HG03066 (cell line): Measurements from ENCODE around the gene FAM174C.
"Not testable (repeated sequence)": the region's sequence is repeated elsewhere in the genome, so short reads cannot be mapped to it uniquely, and the experiment has no call there.

Experiments
- ATAC-seq: cut with Tn5 transposase; IDR thresholded peaks from one replicate; pipeline ENCODE4 v1.9.1; 2021; ENCODE audit warnings: low read depth; ENCODE audit not compliant: unreplicated experiment

The FAM174C gene

DNA sequence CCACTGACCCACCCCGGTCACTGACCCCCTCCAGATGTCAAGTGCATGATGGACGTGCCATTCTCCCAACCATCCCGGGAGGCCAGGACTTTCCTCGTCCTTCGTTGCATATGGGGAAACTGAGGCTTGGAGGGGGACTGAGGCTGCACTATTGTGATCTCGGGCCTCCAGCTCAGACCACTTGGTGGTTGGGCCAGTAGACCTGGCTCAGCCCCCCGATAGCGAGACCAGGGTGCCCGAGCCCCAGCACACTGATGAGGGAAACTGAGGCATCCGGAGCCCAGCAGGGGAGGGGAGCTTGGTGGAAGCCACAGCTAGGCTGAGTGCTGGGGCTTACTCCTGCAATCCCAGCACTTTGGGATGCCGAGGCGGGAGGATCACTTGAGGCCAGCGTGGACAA is 20.7 kb downstream of the FAM174C start:
- ATAC-seq = no peak

DNA sequence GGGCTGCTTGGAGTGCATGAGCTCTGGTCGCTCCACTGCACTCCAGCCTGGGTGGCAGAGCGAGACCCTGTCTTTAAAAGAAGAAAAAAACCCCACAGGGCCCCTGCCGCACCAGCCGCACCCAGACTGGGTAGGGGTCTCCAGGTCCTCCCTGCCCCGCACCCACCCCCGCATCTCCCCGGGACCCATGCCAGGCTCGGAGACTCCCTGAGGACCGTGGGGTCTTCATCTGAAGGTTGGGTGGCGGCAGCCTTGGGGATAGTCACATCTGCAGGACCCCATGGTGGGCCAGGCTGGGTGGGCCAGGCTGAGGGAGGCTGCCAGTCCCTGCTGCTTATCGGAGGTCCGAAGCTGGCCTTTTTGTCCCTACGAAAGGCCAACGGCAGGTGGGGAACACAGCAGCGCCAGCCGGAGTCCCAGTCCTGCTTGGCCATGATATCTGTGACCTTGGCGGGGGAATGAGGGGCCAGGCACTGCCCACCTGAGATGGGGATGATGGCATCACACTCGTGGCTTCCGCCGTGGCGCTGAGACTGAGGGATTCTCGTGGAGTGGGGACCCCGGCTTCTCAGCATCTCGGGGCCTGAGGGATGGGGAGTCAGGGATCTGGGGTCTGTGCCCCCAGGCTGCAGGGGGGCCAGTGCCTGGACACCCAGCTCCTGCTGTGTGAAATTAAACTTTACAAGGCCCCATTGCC is 21.4 kb downstream of the FAM174C start:
- ATAC-seq = no peak

GRCh38 chr19:1298235-1298634 is 22.9 kb downstream of the FAM174C start:
- no peak for ATAC-seq

- no peak for ATAC-seq
Observed at GRCh38 chr19:1299801-1300200, 24.5 kb downstream of the FAM174C start.

DNA sequence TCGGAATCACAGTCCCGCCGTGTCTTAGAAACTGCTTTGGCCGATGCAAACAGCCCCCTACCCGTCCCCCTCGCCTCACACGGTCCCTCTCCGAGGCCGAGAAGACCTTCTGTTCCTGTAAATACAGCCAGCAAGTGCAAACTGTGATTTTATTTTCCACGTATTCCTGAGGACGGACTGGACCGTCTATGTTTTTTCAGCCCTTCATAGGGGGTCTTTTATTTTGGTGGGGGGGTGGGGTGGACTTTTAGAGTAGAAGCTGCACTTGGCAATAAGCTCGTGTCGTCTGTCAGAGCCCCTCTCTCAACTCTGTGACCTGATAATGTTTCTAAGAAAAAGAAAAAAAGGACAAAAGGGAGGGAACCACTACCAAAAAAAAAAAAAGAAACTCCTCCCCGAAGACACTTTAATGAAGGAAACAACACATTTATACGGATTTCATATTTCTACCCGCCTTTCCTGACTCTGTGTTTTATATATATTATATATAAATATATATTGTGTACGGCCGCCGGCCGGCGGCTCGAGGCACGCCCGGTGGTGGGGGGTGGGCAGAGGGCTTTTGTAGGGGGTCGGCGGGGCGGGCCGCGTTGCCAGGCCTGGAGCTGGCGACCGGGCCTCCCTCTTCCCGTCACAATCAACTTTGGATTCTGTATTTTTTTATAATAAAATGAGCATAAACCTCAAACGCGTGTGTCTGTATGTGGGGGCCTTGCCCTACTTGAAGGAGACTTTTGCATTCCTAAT is 25.6 kb downstream of the FAM174C start:
- no peak for ATAC-seq

GRCh38 chr19:1302533-1303239 is 27.4 kb downstream of the FAM174C start:
- no peak for ATAC-seq

GRCh38 chr19:1304197-1304924 is 29.0 kb downstream of the FAM174C start:
- no peak for ATAC-seq

DNA sequence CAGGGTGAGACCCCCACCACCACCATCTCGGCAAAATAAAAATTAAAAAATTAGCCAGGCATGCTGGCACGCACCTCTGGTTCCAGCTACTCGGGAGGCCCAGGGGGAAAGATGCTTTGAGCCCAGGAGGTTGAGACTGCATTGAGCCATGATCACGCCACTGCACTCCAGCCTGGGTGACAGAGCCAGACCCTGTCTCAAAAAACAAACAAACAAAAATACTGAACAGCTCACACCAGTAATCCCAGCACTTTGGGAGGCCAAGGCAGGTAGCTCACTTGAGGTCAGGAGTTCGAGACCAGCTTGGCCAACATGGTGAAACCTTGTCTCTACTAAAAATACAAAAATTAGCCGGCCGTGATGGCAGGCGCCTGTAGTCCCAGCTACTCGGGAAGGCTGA is 30.0 kb downstream of the FAM174C start:
- ATAC-seq = not testable (repeated sequence)

- ATAC-seq = no peak
Observed at GRCh38 chr19:1307320-1307719, 32.0 kb downstream of the FAM174C start.

DNA sequence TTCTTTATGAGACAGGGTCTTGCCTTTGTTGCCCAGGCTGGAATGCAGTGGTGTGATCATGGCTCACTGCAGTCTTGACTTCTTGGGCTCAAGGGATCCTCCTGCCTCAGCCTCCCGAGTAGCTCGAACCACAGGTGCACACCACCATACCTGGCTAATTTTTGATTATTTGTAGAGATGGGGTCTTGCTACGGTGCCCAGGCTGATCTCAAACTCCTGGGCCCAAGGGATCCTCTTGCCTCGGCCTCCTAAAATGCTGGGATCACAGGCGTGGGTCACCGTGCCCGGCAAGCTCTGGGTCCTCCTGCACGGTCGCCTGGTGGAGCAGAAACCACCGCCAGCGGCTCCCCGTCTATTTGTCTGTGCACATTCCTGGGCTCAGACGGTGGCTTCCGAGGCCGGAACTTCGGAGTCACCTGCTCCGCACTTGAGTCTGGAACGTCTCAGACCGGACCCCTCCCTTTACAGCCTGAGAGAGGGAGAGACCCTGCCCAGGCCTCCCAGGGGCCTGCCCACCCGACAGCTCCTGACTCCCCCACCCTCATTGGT is 32.5 kb downstream of the FAM174C start:
- no peak for ATAC-seq

DNA sequence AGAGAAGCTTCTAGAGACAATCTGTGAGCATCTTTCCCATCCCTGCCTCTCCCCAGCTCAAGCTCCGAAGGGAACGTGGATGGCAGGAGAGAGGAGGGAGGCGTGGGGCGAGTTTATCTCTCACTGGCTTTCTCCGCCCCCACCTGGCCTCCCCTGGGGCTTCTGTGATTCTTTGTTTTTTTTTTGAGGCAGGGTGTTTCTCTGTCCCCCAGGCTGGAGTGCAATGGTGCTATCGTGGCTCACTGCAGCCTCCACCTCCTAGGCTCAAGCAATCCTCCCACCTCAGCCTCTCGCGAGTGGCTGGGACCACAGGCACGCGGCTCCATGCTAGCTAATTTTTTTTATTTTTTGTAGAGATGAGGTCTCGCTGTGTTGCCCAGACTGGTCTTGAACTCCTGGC is 33.4 kb downstream of the FAM174C start:
- no peak for ATAC-seq

GRCh38 chr19:1309977-1310852 is 34.9 kb downstream of the FAM174C start:
- ATAC-seq = no peak

DNA sequence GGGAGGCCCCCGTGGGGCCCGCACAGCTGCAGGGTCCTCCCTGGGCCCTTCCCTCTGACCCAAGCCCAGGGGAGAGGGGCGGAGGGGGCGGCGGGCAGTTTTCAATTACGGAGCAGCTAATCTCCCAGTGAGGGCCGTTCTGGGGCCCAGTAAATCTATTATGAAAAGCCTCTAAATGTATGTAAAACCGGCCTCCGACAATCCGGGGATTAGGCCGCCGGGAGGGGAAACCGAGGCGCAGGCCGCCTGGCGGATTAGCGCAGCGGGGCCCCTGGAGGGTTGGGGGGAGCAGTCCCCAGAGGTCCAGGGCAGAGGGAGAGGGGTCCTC is 35.5 kb downstream of the FAM174C start:
- no peak for ATAC-seq

DNA sequence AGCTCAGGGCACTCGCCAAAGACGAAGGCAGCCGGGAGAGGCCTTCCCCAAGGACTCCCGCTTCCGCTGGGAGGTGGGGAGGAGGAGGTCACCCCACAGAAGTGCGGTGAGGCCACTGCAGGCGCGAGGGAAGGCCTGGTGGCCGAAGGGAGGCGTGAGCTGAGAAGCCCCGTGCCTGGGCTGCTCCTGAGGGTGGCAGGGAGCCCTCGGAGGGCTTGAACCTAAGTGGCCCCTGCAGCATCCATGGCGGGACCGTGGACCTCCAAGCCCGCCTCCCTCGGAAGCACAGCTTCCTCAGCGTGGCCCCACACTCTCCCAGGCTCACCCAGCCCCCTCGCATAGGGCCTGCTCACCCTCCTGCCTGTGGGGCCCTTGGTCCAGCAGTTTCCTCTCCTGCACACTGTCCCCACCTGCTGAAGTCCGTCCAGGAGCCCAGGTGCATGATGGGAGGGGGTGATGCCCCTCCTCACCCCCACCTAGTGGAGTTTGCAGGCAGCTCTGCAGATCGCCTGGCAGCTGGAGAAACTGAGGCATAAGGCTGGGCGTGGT is 36.3 kb downstream of the FAM174C start:
- no peak for ATAC-seq

DNA sequence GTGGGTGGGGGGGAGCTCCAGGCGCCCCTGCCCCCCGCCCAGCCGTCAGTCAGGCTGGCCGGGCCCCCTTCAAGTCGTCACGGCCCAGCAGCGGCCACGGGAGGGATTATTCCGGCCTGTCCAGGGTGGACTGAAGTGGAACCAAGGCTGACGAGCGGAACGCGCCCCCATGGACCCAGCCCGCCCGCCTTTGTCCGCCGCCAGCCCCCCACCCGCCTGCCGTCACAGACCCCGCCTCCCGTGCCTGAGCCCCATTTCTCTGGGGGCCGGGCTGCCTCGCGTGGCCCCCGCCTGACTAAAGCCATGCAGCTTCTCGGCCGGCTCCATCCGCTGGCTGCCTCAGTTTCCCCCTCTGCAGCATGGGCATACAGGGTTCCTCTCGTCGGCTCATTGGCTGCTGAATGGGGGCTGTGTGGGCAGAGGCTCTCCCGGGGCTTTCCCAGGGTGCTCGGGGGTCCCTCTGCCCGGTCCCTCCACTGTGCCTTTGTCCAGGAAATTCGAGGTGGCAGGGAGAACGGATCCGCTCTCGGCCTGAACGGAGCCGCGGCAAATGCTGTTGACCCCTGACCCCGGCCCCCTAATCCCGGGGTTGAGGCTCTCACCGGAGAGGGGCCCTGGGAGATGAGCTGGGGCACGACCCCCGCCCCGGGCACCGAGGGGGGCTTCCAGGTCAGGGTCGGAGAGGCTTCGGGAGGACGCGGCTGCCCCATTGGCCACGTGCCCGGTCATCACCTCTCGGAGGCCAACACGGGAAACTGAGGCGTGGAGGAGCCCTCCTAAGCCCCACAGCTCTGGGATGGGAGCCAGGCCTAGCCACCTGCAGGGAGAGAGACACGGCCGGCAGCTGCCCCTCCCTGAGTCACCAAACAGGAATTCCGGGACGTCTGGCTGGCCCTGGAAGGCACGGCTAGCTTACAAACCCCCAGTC is 37.7 kb downstream of the FAM174C start:
- no peak for ATAC-seq

GRCh38 chr19:1313695-1314613 is 38.6 kb downstream of the FAM174C start:
- ATAC-seq = no peak

DNA sequence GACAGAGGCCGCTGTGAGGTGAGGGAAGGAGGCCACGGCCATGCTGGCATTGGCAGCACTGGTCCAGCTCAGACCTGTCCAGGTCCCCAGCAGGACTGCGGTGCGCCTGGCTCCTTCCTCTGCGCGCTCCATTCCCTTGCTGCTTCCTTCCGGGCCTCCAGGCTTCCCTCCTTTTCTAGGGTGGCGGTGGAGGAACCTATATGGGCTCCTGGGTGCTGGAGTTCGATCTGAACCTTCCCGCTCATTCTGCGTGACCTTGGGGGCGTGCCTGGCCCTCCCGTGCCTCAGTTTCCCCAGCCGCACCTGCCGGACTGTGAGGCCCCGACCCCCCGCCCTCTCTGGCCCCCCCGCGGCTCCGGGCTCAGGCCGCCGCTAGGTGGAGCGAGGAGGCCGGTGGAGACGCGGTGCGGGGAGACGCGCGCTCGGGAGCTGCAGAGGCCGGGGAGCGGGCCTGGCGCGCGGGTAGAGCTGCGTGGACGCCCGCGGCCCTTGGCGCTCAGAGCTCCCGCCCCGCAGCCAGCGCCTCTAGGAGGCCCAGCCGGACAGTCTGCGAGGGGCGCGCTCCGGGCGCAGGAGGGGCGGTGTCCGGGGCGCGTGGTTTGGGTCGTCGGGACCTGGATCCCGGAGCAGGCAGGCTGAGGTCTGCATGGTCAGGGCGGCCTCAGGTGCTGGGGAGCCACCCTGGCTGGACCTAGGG is 40.3 kb downstream of the FAM174C start:
- ATAC-seq = no peak
